Mucosa of descending colon (tissue), 3 donors: ENCODE data around the gene C1orf141. TPM values are rescaled to one million over a fixed set of nuclear protein-coding genes. Genes with fewer than 3 reads are reported as not detected.
"Not testable (repeated sequence)": the region's sequence is repeated elsewhere in the genome, so short reads cannot be mapped to it uniquely, and the experiment has no call there.

Experiments
- ATAC-seq: fragments of 200-7000 bp; cut with Tn5 transposase; one replicate; pipeline ENCODE4 v1.9.1; 2020; ENCODE audit warnings: mild to moderate bottlenecking, moderate library complexity
- DNase-seq, 3 donors: peaks; one replicate each; pipeline ENCODE4 v3.0.0-alpha.2; 2020
- H3K36me3 ChIP-seq: fragments of 200-600 bp; one replicate; pipeline ENCODE4 v1.8.0; 2021; ENCODE audit warnings: low read depth, mild to moderate bottlenecking
- H3K4me1 ChIP-seq: fragments of 200-600 bp; one replicate; pipeline ENCODE4 v1.8.0; 2021; ENCODE audit warnings: low read depth, mild to moderate bottlenecking
- H3K4me3 ChIP-seq: fragments of 200-600 bp; one replicate; pipeline ENCODE4 v1.8.0; 2021; ENCODE audit warnings: mild to moderate bottlenecking
- H3K9me3 ChIP-seq: fragments of 200-600 bp; one replicate; pipeline ENCODE4 v1.8.0; 2021; ENCODE audit warnings: mild to moderate bottlenecking
- CTCF ChIP-seq: fragments of 200-600 bp; IDR thresholded peaks from one replicate; pipeline ENCODE4 v1.8.0; 2022; ENCODE audit warnings: antibody characterized with exemption, mild to moderate bottlenecking
- intact Hi-C, 2 donors: fragments of 100-400 bp; cut with DNase I in 1 of 2; cut with micrococcal nuclease in 1 of 2; formaldehyde crosslinking; loops; one replicate each; pipeline versions ENCODE4 v1.11.0 to v1.11.1; 2022; cut with DNase I, micrococcal nuclease
- total RNA-seq, 3 donors: library from RNA; stranded (reverse); fragmentation: NEBNext Ultra II Directional in 2 of 3; extraction: Animal tissue kit (Norgen Biotek cat#: 25700) in 2 of 3; gene quantifications; one replicate each; pipeline versions ENCODE4 v1.2.1 to v1.2.4, GENCODE V29; 2021 to 2023
- donor health status: DM: no; HTN: no; CAD: no; lungs with moderate emphysema.
- donor health status: DM: no; HTN: no; CAD: no.
- donor health status: DM: no; HTN: yes; CAD: no.

Gene C1orf141
- total RNA-seq, 3 donors from 2014 or later = not detected

GRCh38 chr1:67085326-67085725 lies 49.4 kb downstream of the C1orf141 start:
- intact Hi-C loops = no loop called here
- no peak for ATAC-seq
- no peaks in the 10 kb centered on the region for H3K4me1 ChIP-seq
- TF ChIP-seq CTCF = no peak
- no peak overlapping the region for H3K4me3 ChIP-seq
- no peaks in the 10 kb centered on the region for H3K36me3 ChIP-seq
- no peak for DNase-seq
- H3K9me3 ChIP-seq = peaks cover 5% of the 10 kb centered on the region

- no peak for TF ChIP-seq CTCF
- intact Hi-C loops = no loop called here
- no peak for ATAC-seq
- H3K4me3 ChIP-seq = no peak overlapping the region
- DNase-seq = no peak
- peaks cover 5% of the 10 kb centered on the region for H3K9me3 ChIP-seq
- H3K4me1 ChIP-seq = no peaks in the 10 kb centered on the region
- H3K36me3 ChIP-seq = no peaks in the 10 kb centered on the region
Observed at GRCh38 chr1:67084765-67085318, 49.9 kb downstream of the C1orf141 start.

GRCh38 chr1:67078291-67078690 lies 56.5 kb downstream of the C1orf141 start:
- intact Hi-C loops = no loop called here
- no peak for TF ChIP-seq CTCF
- Histone ChIP-seq H3K4me3 (no peak overlapping the region), H3K36me3 (no peaks in the 10 kb centered on the region), H3K9me3 (no peaks in the 10 kb centered on the region), H3K4me1 (no peaks in the 10 kb centered on the region)
- no peak for DNase-seq
- no peak for ATAC-seq

- no peak for TF ChIP-seq CTCF
- Histone ChIP-seq H3K4me3 (no peak overlapping the region), H3K9me3 (no peaks in the 10 kb centered on the region), H3K4me1 (no peaks in the 10 kb centered on the region), H3K36me3 (no peaks in the 10 kb centered on the region)
- intact Hi-C loops = no loop called here
- DNase-seq (no peak), ATAC-seq (no peak)
Observed at GRCh38 chr1:67077593-67077992, 57.2 kb downstream of the C1orf141 start.

GRCh38 chr1:67072749-67073148 lies 62.0 kb downstream of the C1orf141 start:
- Histone ChIP-seq H3K36me3 (no peaks in the 10 kb centered on the region), H3K4me1 (no peaks in the 10 kb centered on the region), H3K4me3 (no peak overlapping the region), H3K9me3 (peaks cover 2% of the 10 kb centered on the region)
- TF ChIP-seq CTCF = no peak
- intact Hi-C loops = no loop called here
- DNase-seq (no peak), ATAC-seq (no peak)

GRCh38 chr1:67067655-67068054 lies 67.1 kb downstream of the C1orf141 start:
- H3K36me3 ChIP-seq, H3K4me1 ChIP-seq, H3K9me3 ChIP-seq, H3K4me3 ChIP-seq, ATAC-seq, intact Hi-C loops, DNase-seq: not testable (repeated sequence)
